ENCODE data around the gene RNF186.
"Not testable (repeated sequence)": the region's sequence is repeated elsewhere in the genome, so short reads cannot be mapped to it uniquely, and the experiment has no call there.

Gene RNF186

GRCh38 chr1:19790061-19790975 is 24.8 kb downstream of the RNF186 start:
- not testable (repeated sequence) for H3K27ac Mint-ChIP-seq; H3K4me3 Mint-ChIP-seq; DNase-seq (ENCODE audit: low spot score in 2 of 2); ATAC-seq; H3K9me3 Mint-ChIP-seq
- H3K4me1 Mint-ChIP-seq: peaks cover 30% of the 10 kb centered on the region
- H3K36me3 Mint-ChIP-seq: peaks cover 51% of the 10 kb centered on the region

- H3K9me3 Mint-ChIP-seq: no peaks in the 10 kb centered on the region
- ATAC-seq: no peak
- H3K27ac Mint-ChIP-seq: no peak overlapping the region
These were observed 28.1 kb downstream of the RNF186 start for GRCh38 chr1:19786988-19787423.

GRCh38 chr1:19785660-19786059 is 29.4 kb downstream of the RNF186 start:
- ATAC-seq (no peak), DNase-seq (ENCODE audit: low spot score in 2 of 2) (no peak)
- no peak overlapping the region for H3K4me3 Mint-ChIP-seq
- H3K9me3 Mint-ChIP-seq: no peaks in the 10 kb centered on the region
- peaks cover 62% of the 10 kb centered on the region for H3K36me3 Mint-ChIP-seq
- peak overlapping the region; percentile 75 for H3K27ac Mint-ChIP-seq
- H3K4me1 Mint-ChIP-seq: peaks cover 11% of the 10 kb centered on the region

More at GRCh38 chr1:19786988-19787423, 28.1 kb downstream of the RNF186 start:
- H3K4me1 Mint-ChIP-seq: peaks cover 16% of the 10 kb centered on the region
- no peak overlapping the region for H3K4me3 Mint-ChIP-seq
- H3K36me3 Mint-ChIP-seq: peaks cover 48% of the 10 kb centered on the region
- no peak for DNase-seq (ENCODE audit: low spot score in 2 of 2)

- DNase-seq (ENCODE audit: low spot score in 2 of 2): no peak
- H3K4me3 Mint-ChIP-seq: no peak overlapping the region
- peaks cover 52% of the 10 kb centered on the region for H3K36me3 Mint-ChIP-seq
- no peaks in the 10 kb centered on the region for H3K9me3 Mint-ChIP-seq
- no peak for ATAC-seq
- peaks cover under 1% of the 10 kb centered on the region for H3K4me1 Mint-ChIP-seq
- no peak overlapping the region for H3K27ac Mint-ChIP-seq
These were observed 34.7 kb downstream of the RNF186 start for GRCh38 chr1:19780267-19780877.

GRCh38 chr1:19776933-19777332 is 38.1 kb downstream of the RNF186 start:
- Mint-ChIP-seq H3K4me3 (no peak overlapping the region), H3K27ac (no peak overlapping the region), H3K36me3 (peaks cover 40% of the 10 kb centered on the region), H3K9me3 (no peaks in the 10 kb centered on the region), H3K4me1 (no peaks in the 10 kb centered on the region)
- ATAC-seq: no peak
- no peak for DNase-seq (ENCODE audit: low spot score in 2 of 2)

GRCh38 chr1:19776287-19776686 is 38.8 kb downstream of the RNF186 start:
- Mint-ChIP-seq H3K27ac (no peak overlapping the region), H3K36me3 (peaks cover 40% of the 10 kb centered on the region), H3K4me1 (no peaks in the 10 kb centered on the region), H3K4me3 (no peak overlapping the region), H3K9me3 (no peaks in the 10 kb centered on the region)
- ATAC-seq: no peak
- no peak for DNase-seq (ENCODE audit: low spot score in 2 of 2)

GRCh38 chr1:19775831-19776230 is 39.3 kb downstream of the RNF186 start:
- DNase-seq (ENCODE audit: low spot score in 2 of 2): no peak
- ATAC-seq: no peak
- no peaks in the 10 kb centered on the region for H3K9me3 Mint-ChIP-seq
- no peak overlapping the region for H3K27ac Mint-ChIP-seq
- H3K4me3 Mint-ChIP-seq: no peak overlapping the region
- H3K36me3 Mint-ChIP-seq: peaks cover 36% of the 10 kb centered on the region
- no peaks in the 10 kb centered on the region for H3K4me1 Mint-ChIP-seq

DNA sequence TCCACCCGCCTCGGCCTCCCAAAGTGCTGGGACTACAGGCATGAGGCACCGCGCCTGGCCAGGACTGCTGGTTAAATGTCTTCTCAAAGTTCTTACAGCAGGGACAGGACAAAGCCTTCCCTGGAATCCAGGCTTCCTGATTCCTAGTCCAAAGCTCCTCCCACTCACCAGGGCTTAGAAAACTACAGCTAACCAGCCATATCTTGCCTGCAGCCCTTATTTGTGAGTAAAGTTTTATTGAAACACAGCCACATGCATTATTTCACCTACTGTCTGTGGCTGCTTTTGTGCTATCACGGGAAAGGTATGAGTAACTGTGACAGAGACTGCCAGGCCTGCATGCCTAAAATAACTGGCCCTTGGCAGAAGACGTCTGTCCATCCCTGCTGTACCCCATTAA is 39.8 kb downstream of the RNF186 start:
- ATAC-seq (no peak), DNase-seq (ENCODE audit: low spot score in 2 of 2) (no peak)
- no peaks in the 10 kb centered on the region for H3K4me1 Mint-ChIP-seq
- no peak overlapping the region for H3K27ac Mint-ChIP-seq
- peaks cover 31% of the 10 kb centered on the region for H3K36me3 Mint-ChIP-seq
- H3K9me3 Mint-ChIP-seq: no peaks in the 10 kb centered on the region
- H3K4me3 Mint-ChIP-seq: no peak overlapping the region

DNA sequence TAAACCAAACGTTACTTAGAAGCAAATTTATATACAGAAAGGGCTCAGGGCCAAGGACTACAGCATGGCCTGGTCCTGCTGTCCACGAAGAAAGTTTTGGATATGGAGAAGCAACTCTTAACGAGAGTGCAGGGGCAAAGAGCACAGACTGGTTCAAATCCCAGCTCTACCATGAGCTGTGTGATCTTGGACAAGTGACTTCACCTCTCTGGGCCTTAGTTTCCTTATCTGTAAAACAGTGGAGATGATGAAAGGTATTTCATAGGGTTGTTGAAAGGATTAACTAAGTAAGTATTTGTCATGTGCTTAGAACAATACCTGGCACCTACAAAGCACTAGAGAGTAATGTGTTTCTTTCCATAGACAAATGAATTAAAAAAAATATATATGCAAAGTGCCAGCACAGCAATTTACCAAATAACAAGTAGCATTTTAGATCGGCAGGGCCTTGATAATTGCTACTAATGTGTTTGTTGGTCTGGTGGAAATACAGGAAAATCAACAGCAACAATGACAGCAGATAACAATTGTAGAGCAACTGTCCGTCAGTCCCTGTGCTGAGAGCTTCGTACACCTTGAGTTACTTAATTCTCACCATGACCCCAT is 40.8 kb downstream of the RNF186 start:
- H3K4me1 Mint-ChIP-seq: no peaks in the 10 kb centered on the region
- DNase-seq (ENCODE audit: low spot score in 2 of 2) (no peak), ATAC-seq (no peak)
- peaks cover 24% of the 10 kb centered on the region for H3K36me3 Mint-ChIP-seq
- H3K9me3 Mint-ChIP-seq: no peaks in the 10 kb centered on the region
- H3K4me3 Mint-ChIP-seq: no peak overlapping the region
- no peak overlapping the region for H3K27ac Mint-ChIP-seq

DNA sequence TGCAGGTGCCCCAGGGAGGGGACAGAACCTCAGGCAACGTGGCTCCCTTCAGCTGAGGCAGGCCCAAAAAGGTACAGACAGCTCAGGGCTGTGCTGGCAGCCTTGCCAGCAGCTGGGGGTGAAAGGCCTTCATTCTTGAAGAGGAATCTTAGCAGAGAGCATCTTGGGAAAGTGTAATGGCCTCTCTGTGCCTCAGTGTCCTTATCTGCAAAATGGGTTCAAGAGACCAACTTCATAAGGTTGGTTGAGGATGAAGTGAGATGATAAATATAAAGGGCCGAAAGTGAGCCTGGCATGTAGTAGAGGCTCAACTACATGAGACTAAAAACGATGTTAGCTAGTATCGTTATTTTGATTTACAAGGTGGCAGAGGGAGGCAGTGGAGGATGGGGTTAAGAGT is 41.6 kb downstream of the RNF186 start:
- Mint-ChIP-seq H3K4me1 (no peaks in the 10 kb centered on the region), H3K27ac (no peak overlapping the region), H3K4me3 (no peak overlapping the region), H3K36me3 (peaks cover 20% of the 10 kb centered on the region), H3K9me3 (no peaks in the 10 kb centered on the region)
- ATAC-seq: no peak
- no peak for DNase-seq (ENCODE audit: low spot score in 2 of 2)

DNA sequence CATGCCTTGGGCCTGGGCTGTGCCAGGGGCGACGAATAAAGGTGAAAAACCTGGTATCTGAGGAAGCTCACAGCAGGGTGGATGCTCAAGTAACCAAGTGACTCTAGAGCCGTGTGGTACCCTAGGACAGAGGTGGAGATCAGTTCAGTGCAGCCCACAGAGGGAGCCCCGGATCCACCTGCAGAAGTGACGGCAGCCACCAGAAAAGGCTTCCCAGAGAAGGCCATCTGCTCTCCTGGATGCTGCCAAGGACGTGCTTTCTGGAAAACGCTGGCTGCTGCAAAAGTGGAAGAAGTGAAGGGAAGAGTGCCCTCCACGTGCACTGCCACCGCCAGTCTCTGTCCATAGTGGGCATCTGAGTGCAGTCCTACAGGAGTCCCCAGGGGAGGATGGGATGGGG is 43.0 kb downstream of the RNF186 start:
- Mint-ChIP-seq H3K9me3 (no peaks in the 10 kb centered on the region), H3K36me3 (peaks cover 12% of the 10 kb centered on the region), H3K27ac (no peak overlapping the region), H3K4me1 (no peaks in the 10 kb centered on the region), H3K4me3 (no peak overlapping the region)
- ATAC-seq (no peak), DNase-seq (ENCODE audit: low spot score in 2 of 2) (no peak)

GRCh38 chr1:19771350-19771749 is 43.7 kb downstream of the RNF186 start:
- no peaks in the 10 kb centered on the region for H3K9me3 Mint-ChIP-seq
- DNase-seq (ENCODE audit: low spot score in 2 of 2): no peak
- peaks cover 9% of the 10 kb centered on the region for H3K36me3 Mint-ChIP-seq
- H3K27ac Mint-ChIP-seq: no peak overlapping the region
- peaks cover 6% of the 10 kb centered on the region for H3K4me1 Mint-ChIP-seq
- ATAC-seq: no peak
- H3K4me3 Mint-ChIP-seq: no peak overlapping the region

DNA sequence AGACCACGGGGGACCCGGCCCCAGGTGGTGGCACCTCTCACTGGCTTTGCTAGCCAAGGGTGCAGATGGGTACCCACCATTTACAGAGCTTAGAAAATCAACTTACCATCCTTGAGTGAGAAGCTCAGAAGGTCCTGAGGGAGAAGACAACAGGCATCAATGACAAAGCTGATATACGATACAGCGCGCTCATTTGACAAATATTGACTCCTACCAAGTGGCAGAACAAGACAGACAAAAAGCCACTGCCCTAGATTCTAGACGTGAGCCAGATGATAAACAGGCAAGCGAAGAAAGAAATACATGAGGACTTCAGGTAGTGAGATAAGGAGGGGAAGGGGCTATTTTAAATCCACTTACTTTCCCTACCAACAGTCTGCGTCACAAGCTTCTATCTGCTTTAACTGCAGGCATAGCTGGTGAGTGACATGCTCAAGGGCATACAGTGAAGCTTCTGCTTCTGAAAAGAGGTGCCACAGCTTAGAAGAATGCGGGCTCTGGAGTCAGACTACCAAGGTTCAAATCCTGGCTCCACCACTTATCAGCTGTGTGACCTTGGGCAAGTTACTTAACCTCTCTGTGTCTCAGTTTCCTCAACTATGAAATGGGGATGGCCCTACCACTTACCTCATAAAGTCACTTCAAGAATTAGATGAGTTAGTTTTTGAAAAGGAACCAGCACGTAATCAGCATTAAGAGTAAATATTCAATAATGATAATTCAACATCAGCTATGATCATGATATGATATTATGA is 44.5 kb downstream of the RNF186 start:
- ATAC-seq (no peak), DNase-seq (ENCODE audit: low spot score in 2 of 2) (no peak)
- H3K36me3 Mint-ChIP-seq: peaks cover 9% of the 10 kb centered on the region
- H3K27ac Mint-ChIP-seq: no peak overlapping the region
- peaks cover 13% of the 10 kb centered on the region for H3K4me1 Mint-ChIP-seq
- H3K4me3 Mint-ChIP-seq: no peak overlapping the region
- H3K9me3 Mint-ChIP-seq: no peaks in the 10 kb centered on the region

DNA sequence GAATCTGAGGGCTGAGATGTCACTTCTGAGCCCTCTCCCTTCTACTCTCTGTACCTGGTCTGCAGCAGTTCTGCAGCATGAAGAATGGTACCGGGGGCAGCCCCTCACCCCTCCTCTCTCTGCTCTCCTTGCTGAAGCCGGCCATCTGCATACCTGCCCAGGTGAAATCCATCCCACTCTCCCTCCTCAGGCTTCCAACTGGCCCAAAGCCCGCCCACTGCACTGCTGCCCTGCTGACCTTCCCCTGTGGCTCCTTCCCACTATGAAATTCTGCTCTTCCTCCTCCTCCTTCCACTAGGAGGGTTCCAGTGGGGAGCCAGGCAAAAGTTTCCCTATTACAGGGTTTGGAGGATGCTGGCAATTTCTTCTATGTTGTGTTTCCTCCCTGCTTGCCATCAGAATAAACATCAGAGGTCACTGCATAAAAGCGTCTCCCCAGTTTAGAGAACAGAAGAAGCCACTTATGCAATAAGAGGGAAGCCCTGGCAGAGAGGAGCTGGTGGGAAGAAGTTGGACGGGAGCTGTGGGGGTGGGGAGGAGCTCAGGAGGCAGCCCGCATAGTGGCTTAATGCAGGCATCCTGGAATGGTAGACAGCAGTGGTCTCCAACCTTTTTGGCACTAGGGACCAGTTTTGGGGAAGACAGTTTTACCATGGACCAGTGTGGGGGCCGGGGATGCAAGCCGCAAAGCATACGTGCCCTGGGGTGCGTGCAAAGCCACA is 45.7 kb downstream of the RNF186 start:
- Mint-ChIP-seq H3K9me3 (no peaks in the 10 kb centered on the region), H3K36me3 (peaks cover 14% of the 10 kb centered on the region), H3K27ac (peak overlapping the region; percentile 10), H3K4me1 (peaks cover 22% of the 10 kb centered on the region), H3K4me3 (no peak overlapping the region)
- ATAC-seq (no peak), DNase-seq (ENCODE audit: low spot score in 2 of 2) (no peak)

Data from stimulated activated effector memory CD8-positive, alpha-beta T cell treated with anti-CD3 and anti-CD28 coated beads, Interleukin-12 subunit alpha, Interleukin-12 subunit beta, amount 100 ng/mL, for 72 hours (primary cell).